H9 (cell line): ENCODE measurements around the gene ORMDL1. TPM values are rescaled to one million over a fixed set of nuclear protein-coding genes. Genes with fewer than 3 reads are reported as not detected.

Experiments
- DNase-seq: peaks from one replicate; pipeline ENCODE4 v3.0.0-alpha.2; 2017
- H2AFZ ChIP-seq: one replicate; pipeline ENCODE4 v1.6.1; 2013; ENCODE audit warnings: mild to moderate bottlenecking, low read length, control low read depth, moderate library complexity
- H2AK5ac ChIP-seq: 2 replicates; pipeline ENCODE4 v1.6.1; 2013; ENCODE audit warnings: low read length, control low read depth, mixed read lengths; ENCODE audit not compliant: insufficient read length
- H2BK120ac ChIP-seq: one replicate; pipeline ENCODE4 v1.6.1; 2013; ENCODE audit warnings: low read depth, mild to moderate bottlenecking, low read length, control low read depth, inconsistent platforms; ENCODE audit not compliant: poor library complexity, severe bottlenecking
- H2BK12ac ChIP-seq: 2 replicates; pipeline ENCODE4 v1.6.1; 2013; ENCODE audit warnings: low read length, control low read depth, mixed read lengths, low read depth; ENCODE audit not compliant: insufficient read length
- H2BK15ac ChIP-seq: 2 replicates; pipeline ENCODE4 v1.6.1; 2013; ENCODE audit warnings: low read depth, low read length, control low read depth
- H2BK20ac ChIP-seq: one replicate; pipeline ENCODE4 v1.6.1; 2013; ENCODE audit warnings: low read depth, mild to moderate bottlenecking, low read length, control low read depth, inconsistent platforms; ENCODE audit not compliant: poor library complexity, severe bottlenecking
- H2BK5ac ChIP-seq: 2 replicates; pipeline ENCODE4 v1.6.1; 2013; ENCODE audit warnings: low read length, control low read depth, mixed read lengths; ENCODE audit not compliant: insufficient read length
- H3K14ac ChIP-seq: 2 replicates; pipeline ENCODE4 v1.6.1; 2013; ENCODE audit warnings: low read length, control low read depth; ENCODE audit not compliant: insufficient read depth
- H3K18ac ChIP-seq: 2 replicates; pipeline ENCODE4 v1.6.1; 2013; ENCODE audit warnings: low read depth, mild to moderate bottlenecking, mixed read lengths, low read length, control low read depth; ENCODE audit not compliant: insufficient read length
- H3K23ac ChIP-seq: 2 replicates; pipeline ENCODE4 v1.6.1; 2013; ENCODE audit warnings: low read length, control low read depth, mixed read lengths, low read depth; ENCODE audit not compliant: insufficient read length
- H3K23me2 ChIP-seq: 2 replicates; pipeline ENCODE4 v1.6.1; 2013; ENCODE audit warnings: low read depth, mild to moderate bottlenecking, mixed read lengths, low read length, control low read depth; ENCODE audit not compliant: insufficient read length, poor library complexity, severe bottlenecking
- H3K27ac ChIP-seq: 2 replicates; pipeline ENCODE4 v1.5.1; 2013; ENCODE audit warnings: low read length, control low read depth, mixed read lengths, low read depth; ENCODE audit not compliant: insufficient read length
- H3K27me3 ChIP-seq: 2 replicates; pipeline ENCODE4 v1.6.1; 2013; ENCODE audit warnings: low read length, control low read depth, inconsistent platforms; ENCODE audit not compliant: insufficient read depth
- H3K4ac ChIP-seq: 2 replicates; pipeline ENCODE4 v1.6.1; 2013; ENCODE audit warnings: low read depth, mild to moderate bottlenecking, control low read depth, inconsistent platforms, low read length, moderate library complexity
- H3K4me1 ChIP-seq: 2 replicates; pipeline ENCODE4 v1.6.1; 2013; ENCODE audit warnings: low read length, control low read depth, inconsistent platforms; ENCODE audit not compliant: insufficient read depth
- H3K4me2 ChIP-seq: 2 replicates; pipeline ENCODE4 v1.6.1; 2013; ENCODE audit warnings: low read length, control low read depth, mixed read lengths; ENCODE audit not compliant: insufficient read length, insufficient read depth
- H3K56ac ChIP-seq: 2 replicates; pipeline ENCODE4 v1.6.1; 2013; ENCODE audit warnings: low read depth, mild to moderate bottlenecking, mixed read lengths, low read length, control low read depth; ENCODE audit not compliant: insufficient read length
- H3K79me1 ChIP-seq: 2 replicates; pipeline ENCODE4 v1.6.1; 2013; ENCODE audit warnings: low read depth, mild to moderate bottlenecking, moderate library complexity, low read length, control low read depth, inconsistent platforms; ENCODE audit not compliant: insufficient read depth, poor library complexity, severe bottlenecking
- H3K79me2 ChIP-seq: 2 replicates; pipeline ENCODE4 v1.6.1; 2013; ENCODE audit warnings: low read length, control low read depth, inconsistent platforms; ENCODE audit not compliant: insufficient read depth
- H3K9ac ChIP-seq: 2 replicates; pipeline ENCODE4 v1.6.1; 2013; ENCODE audit warnings: low read length, control low read depth, mixed read lengths; ENCODE audit not compliant: insufficient read length; ENCODE audit errors: extremely low read depth
- H3K9me3 ChIP-seq: one replicate; pipeline ENCODE4 v1.6.1; 2013; ENCODE audit warnings: low read depth, low read length, inconsistent platforms; ENCODE audit not compliant: control insufficient read depth
- H3T11ph ChIP-seq: one replicate; pipeline ENCODE4 v1.6.1; 2013; ENCODE audit warnings: mild to moderate bottlenecking, low read length, control low read depth, inconsistent platforms
- H4K20me1 ChIP-seq: one replicate; pipeline ENCODE4 v1.6.1; 2013; ENCODE audit not compliant: control insufficient read depth, insufficient read length, insufficient read depth
- H4K5ac ChIP-seq: 2 replicates; pipeline ENCODE4 v1.6.1; 2013; ENCODE audit warnings: low read depth, mild to moderate bottlenecking, mixed read lengths, low read length, control low read depth; ENCODE audit not compliant: insufficient read length
- H4K8ac ChIP-seq: replicated peaks from 2 replicates; pipeline ENCODE4 v1.6.1; 2013; ENCODE audit warnings: low read length, control low read depth, mixed read lengths, low read depth; ENCODE audit not compliant: insufficient read length
- H4K91ac ChIP-seq: 2 replicates; pipeline ENCODE4 v1.6.1; 2013; ENCODE audit warnings: low read depth, mild to moderate bottlenecking, moderate library complexity, mixed read lengths, low read length, control low read depth; ENCODE audit not compliant: insufficient read length
- H3K27ac Mint-ChIP-seq, 3 experiments: 2 replicates in 2 of 3; 3 replicates in 1 of 3; pipeline ENCODE4 v1.8.0; 2020 to 2021; ENCODE audit warnings: mixed read lengths in 3 of 3, mild to moderate bottlenecking in 1 of 3, moderate library complexity in 1 of 3
- H3K27me3 Mint-ChIP-seq: 2 replicates; pipeline ENCODE4 v1.8.0; 2021; ENCODE audit warnings: low read depth, mild to moderate bottlenecking, moderate library complexity, mixed read lengths
- H3K36me3 Mint-ChIP-seq, 3 experiments: 2 replicates in 2 of 3; 3 replicates in 1 of 3; pipeline ENCODE4 v1.8.0; 2020 to 2021; ENCODE audit warnings: low read depth in 3 of 3, mixed read lengths in 3 of 3; ENCODE audit not compliant: insufficient read depth in 1 of 3
- H3K4me1 Mint-ChIP-seq, 2 experiments: 2 replicates each; pipeline ENCODE4 v1.8.0; 2020; ENCODE audit warnings: mixed read lengths in 2 of 2
- H3K4me3 Mint-ChIP-seq, 2 experiments: 2 replicates in 1 of 2; 3 replicates in 1 of 2; pipeline ENCODE4 v1.8.0; 2020 to 2021; ENCODE audit warnings: mild to moderate bottlenecking in 2 of 2, mixed read lengths in 2 of 2, moderate library complexity in 1 of 2
- H3K9me3 Mint-ChIP-seq, 2 experiments: 2 replicates in 1 of 2; 3 replicates in 1 of 2; pipeline ENCODE4 v1.8.0; 2020; ENCODE audit warnings: mild to moderate bottlenecking in 2 of 2, mixed read lengths in 2 of 2, moderate library complexity in 1 of 2
- CTCF ChIP-seq: fragments of 200-600 bp; sonication (generic); conservative IDR thresholded peaks from 3 replicates; pipeline ENCODE4 v1.8.0; 2021; ENCODE audit warnings: antibody characterized with exemption, mild to moderate bottlenecking
- WGBS: extraction: QIAGEN DNeasy Blood & Tissue Kit; methylation state at CpG from one replicate; pipeline ENCODE4 v1.1.7; 2013; ENCODE audit warnings: missing lambda C conversion rate, low lambda C conversion rate, mixed read lengths; ENCODE audit not compliant: insufficient read length; ENCODE audit errors: extremely low coverage; 5-methylcytosine and 5-hydroxymethylcytosine counted together
- total RNA-seq: library from RNA; stranded (reverse); gene quantifications from 2 replicates; pipeline ENCODE4 v1.2.1, GENCODE V29; 2021

The ORMDL1 gene
- total RNA-seq, 1 experiment from 2014 or later, result 59.7 TPM

DNA sequence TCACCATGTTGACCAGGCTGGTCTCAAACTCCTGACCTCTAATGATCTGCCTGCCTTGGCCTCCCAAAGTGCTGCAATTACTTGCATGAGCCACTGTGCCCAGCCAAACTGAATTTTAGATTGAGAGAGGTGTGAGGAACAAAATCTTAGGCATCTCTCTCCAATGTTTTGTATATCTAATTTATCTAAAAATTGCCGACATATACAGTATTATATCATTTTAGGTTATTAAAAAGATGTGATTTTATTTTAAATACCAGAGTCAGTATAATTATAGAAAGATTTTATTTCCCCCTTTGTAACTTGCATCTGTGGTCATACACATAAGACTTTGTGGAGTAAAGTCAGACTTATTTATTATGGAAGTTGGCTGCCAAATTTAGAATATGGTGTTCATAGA lies 10.2 kb upstream of the ORMDL1 start:
- Histone ChIP-seq H3K4ac (no peak overlapping the region), H4K5ac (no peak overlapping the region), H3K9me3 (no peaks in the 10 kb centered on the region), H3K4me2 (no peak overlapping the region), H2AK5ac (no peak overlapping the region), H3K27ac (no peak overlapping the region), H3T11ph (no peak overlapping the region), H3K4me1 (no peaks in the 10 kb centered on the region), H3K79me2 (peaks cover 2% of the 10 kb centered on the region; the same call in 1 of the 2 replicates), H3K14ac (no peak overlapping the region), H2BK12ac (no peak overlapping the region), H3K56ac (no peak overlapping the region), H4K91ac (no peak overlapping the region), H3K23ac (no peak overlapping the region), H2BK15ac (no peak overlapping the region), H3K9ac (no peak overlapping the region), H3K27me3 (no peaks in the 10 kb centered on the region), H2BK5ac (no peak overlapping the region), H4K20me1 (no peaks in the 10 kb centered on the region), H2AFZ (no peak overlapping the region), H3K23me2 (no peaks in the 10 kb centered on the region), H3K79me1 (no peaks in the 10 kb centered on the region), H3K18ac (no peak overlapping the region), H4K8ac (no peak overlapping the region), H2BK20ac (no peak overlapping the region), H2BK120ac (no peak overlapping the region)
- Mint-ChIP-seq H3K27me3 (no peaks in the 10 kb centered on the region), H3K4me3 (no peak overlapping the region), H3K27ac (no peak overlapping the region), H3K36me3 (peaks cover 14 to 49% (median 45%) of the 10 kb centered on the region in 3 experiments; a peak in 6 of 7 replicates), H3K9me3 (no peaks in the 10 kb centered on the region), H3K4me1 (peaks cover 0 to 2% of the 10 kb centered on the region in 2 experiments; a peak in 1 of 4 replicates)
- no CpG with 5 or more reads among the region's 1 CpG for whole genome bisulfite sequencing
- no peak for TF ChIP-seq CTCF
- DNase-seq, result no peak
